NCI-H2227 (cell line): ENCODE measurements around the gene CD7.
A peak's percentile ranks its signal among the peaks of the same experiment; 100 is the strongest.

Experiments
- DNase-seq: peaks from one replicate; lab custom pipeline; 2025; ENCODE audit not compliant: unreplicated experiment; lab: John Stamatoyannopoulos, UW

The CD7 gene

DNA sequence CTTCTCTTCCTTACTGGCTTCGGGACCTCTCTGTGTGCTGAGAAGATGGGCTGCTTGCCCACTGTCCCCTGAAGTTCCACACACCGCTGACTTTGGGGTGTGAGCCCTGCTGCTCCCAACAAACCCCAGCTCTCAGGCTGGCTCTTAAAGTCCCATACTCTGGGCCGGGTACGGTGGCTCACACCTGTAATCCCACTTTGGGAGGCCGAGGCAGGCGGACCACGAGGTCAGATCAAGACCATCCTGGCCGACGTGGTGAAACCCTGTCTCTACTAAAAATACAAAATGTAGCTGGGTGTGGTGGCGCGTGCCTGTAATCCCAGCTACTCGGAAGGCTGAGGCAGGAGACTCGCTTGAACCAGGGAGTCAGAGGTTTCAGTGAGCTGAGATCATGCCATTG, 17.2 kb downstream of the CD7 start:
- DNase-seq = no peak

DNA sequence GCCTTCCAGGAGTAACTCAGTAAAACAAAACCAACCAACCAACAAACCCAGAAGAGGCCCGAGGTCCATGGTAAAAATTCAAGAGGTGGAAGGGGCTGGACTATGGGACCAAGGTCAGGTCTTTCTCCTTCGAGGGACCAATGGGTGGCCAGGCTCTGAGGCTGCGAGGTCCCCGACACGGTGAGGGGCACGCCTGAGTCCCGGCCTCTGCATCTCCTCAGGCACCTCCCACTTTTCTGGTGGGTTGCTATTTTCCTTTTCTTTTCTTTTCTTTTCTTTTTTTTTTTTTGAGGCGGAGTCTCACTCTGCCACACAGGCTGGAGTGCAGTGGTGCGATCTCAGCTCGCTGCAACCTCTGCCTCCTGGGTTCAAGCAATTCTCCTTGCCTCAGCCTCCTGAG, 18.0 kb downstream of the CD7 start:
- no peak for DNase-seq

DNA sequence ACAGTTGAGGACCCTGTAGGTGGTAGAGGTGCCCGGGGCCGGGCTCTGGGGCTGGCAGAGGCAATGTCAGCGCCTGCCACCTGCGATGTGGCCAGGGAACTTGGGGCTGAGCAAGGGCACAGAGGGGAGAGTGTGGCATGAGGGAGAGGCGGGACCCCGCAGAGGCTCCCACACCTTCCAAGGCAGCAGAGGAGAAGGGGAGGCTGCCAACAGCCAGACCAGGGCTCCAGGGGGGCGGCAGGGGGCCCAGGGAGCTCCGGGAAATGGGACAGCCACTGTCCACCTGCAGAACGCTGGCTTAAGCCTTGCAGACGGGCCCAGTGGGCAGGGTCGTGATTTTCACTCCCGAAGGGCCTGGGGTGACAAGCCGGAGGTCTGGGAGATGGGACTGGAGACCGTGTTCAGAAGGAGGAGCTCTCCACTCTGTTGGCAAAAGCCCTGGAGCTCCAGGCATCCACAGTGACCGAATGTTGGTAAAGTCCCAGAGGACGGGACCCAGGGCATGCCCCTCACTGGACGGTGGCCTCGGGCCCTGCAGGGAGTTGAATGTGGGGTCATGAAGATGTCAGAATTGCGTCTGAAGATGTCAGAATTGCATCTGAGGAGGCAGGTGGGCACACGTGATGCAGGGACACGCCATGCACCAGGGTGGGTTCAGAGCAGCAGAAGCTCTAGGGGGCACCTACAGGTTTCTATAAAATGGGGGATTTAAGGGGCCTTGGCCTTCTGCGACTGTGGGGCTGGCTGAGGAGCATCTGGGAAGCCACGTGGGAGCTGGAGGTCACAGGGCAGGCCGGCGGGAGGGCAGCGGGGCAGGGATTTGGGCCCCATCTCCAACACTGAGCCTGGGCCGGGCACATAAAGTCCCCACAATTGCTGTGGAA, 18.6 kb downstream of the CD7 start:
- DNase-seq = no peak

DNA sequence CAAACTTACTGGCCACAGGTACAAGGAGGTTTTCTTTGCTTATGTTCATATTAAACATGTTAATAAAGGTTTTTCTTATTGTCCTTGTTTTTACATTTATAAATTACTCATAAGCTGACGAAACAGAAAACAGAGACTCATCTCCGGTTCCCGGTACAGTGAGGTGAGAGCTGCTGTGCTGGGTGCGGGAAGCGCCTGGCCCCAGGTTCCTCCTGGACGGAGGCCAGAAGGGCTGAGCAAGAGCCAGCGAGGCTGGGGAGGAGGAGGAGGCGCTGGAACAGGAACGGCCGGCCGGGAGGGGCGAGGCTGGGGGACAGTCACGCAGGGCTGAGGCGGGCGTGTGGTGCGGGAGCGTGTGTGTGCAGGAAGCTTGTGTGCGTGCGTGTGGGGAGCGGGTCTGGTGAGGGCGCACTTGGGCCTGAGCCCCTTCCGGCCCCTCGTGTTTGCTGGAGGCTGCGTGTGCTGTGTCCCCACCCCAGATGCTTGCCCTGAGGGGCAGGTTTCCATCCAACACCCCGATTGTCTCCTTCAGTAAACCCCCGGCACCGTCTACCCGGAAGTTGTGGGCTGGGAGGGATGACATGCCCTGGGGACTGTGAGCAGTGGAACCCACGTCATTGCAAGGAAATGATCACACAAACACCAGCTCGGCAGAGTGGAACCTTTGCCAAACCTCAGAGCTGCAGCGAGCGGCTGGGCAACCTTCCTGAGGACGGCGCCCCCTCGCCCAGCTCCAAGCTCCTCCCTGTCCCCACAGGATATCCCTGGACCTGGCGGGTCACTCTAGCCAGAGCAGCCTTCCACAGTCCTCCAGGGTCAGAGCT, 19.5 kb downstream of the CD7 start:
- no peak for DNase-seq

DNA sequence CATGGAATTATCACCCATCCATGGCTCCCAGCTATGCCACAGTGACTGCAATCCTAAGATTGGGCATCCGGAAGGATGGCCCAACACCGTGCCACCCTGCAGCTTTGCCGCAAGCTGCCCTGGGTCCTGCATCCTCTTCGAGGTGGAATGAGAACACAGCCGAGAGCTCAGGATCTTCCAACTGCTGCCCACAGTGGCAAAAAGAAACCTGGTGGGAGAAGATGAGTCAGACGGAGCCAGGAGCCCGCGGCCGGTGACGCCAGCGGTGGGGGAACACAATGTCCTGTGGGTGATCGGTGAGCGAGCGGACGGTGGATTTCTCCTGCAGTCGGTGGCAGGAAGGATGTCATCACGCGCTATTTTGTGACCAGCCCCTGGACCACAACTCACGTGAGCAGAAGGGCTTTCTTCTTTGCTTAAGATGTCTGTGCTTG, 20.1 kb downstream of the CD7 start:
- no peak for DNase-seq

DNA sequence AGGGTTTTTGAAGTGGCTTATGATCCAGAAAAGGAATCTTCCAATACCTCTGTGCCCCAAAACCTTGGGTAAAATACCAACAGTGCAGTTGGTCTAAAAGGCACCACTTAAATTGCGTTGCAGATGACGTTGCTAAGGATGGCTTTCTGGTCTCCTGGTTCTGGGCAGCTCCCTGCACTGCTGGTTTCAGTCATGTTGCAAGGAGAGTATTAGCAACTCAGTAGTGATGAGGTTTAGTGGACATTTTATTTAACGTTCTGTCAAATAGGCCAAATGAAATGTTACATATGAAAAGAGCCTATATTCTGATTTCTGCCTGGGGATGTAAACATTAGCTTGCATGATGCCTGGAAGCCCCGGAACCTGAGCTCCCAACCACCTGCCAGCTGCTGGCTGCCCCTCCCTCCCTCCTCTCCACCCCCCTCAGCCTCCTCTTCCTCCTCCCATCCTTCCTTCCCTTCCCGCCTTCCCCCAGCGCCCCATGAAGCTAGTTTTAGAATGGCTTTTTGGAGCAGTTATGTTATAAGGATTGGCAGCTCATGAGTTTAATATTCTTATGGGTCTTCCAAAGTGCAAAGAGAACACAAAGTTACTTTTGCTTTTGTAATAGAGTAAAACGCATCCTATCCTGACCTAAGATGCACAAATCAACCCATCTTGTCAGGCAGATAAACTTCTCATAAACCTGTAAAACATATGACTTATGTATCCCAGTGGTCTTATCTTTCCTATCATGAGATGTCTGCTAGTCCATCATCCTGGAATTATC, 20.7 kb downstream of the CD7 start:
- DNase-seq = no peak

DNA sequence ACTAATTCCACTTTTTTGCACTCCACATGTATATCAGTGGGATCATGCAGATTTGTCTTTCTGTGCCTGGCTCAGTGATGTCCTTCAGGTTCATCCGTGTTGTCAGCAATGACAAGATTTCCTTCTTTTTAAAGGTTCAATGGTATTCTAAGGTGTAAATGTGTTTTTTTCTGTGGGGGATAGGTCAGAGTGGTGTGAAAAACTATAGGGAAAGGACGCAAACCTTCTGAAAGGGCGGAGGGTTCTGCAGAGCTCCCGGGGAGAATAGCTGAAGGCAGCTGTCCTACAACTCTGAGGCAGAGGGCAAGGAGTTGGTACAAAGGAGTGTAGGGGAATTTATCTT, 22.0 kb downstream of the CD7 start:
- DNase-seq = no peak

DNA sequence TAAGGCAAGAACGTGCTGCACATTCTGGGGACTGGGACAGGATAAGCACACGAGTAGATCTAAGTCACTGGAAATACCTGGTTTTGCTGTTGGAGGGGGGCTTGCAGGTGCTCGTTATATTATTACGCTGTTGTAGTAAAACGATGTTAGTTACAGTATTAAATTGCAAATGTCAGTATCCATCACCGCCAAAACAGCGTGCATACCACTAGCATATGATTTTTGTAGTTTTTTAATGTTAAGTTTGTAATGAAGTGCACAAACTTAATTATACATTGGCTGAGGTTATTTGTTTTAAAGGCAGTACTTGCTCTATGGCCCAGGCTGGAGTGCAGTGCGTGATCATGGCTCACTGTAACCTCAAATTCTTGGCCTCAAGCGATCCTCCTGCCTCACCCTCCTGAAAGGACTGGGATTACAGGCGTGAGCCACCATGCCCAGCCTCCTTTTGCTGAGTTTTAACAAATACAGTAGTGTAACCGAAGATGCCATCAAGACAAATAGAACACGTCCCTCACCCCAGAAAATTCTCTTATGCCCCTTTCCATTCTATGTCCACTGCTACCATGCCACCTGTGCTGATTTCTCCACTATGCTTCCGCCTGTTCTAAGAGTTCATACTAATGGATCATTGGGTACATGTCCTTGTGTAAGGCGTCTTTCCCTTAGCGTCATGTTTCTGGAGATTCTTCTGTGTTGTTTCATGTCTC, 23.2 kb downstream of the CD7 start:
- DNase-seq = no peak

DNA sequence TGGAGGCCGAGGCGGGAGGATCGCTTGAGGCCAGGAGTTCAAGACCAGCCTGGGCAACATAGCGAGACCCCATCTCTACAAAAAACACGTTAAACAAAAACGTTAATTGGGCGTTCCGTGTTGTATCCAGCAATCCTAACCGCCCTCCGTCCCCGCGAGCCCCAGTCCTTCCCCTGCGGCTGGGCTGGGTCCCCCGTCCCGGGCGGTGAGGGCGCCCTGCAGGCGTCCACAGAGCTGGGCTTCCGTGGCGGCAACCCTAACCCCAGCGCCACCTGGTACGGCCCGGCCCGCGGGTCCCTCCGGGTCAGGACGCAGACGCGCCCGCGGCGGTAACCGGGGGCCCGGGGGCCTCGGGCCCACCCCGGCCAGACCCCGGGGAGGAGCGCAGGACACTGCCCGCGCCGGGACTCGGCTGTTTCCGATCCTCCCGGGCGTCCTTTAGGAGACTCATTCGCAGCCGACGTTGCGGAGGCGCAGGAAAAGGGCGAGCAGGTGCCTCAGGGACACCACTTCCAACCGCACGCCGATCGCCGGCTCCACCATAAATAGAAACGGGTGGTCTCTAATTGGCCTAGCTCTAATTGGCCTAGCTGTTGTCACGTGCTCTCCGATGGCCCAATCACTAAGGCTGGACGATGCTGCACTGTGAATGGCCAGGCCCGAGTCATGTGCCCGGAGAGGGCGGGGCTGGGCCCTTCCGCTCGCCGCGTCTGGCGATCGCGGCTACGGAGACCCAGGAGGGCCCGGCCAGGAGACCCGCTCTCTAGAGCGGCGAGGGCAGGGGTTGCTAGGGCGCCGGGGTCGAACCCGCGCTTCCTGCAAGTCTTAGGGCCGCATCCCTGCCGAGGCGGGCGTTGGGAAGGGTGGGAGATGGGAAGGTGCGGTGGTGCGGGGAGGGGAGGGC, 24.9 kb downstream of the CD7 start:
- peak; percentile 99 for DNase-seq

DNA sequence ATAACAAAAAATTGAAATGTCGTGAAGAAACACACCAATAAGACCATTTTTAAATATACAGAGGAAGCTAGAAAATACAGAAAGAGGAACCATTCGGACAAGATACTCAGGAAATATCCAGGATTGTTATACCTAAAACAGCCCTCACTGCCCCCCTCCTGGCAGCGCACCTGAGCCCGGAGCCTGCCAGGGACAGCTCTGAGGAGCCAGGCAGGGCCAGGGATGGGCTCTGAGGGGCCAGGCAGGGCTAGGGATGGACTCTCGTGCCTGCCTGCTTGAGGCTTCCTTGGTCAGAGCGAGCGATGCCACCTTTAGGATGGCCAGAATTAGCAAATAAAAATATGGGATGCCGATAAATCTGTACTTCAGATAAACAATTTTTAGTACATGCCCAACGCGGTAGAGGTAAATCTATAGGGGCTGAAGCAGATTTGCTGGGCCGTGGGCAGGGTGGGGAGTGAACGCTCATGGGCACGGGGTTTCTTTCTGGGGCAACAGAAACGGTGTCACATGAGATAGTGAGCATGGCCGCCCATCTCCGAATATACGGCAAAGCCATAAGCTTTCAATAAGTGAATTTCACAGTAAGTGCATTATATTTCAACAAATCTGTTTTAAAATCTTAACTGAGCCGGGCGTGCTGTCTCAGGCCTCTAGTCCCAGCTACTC, 25.7 kb downstream of the CD7 start:
- no peak for DNase-seq

DNA sequence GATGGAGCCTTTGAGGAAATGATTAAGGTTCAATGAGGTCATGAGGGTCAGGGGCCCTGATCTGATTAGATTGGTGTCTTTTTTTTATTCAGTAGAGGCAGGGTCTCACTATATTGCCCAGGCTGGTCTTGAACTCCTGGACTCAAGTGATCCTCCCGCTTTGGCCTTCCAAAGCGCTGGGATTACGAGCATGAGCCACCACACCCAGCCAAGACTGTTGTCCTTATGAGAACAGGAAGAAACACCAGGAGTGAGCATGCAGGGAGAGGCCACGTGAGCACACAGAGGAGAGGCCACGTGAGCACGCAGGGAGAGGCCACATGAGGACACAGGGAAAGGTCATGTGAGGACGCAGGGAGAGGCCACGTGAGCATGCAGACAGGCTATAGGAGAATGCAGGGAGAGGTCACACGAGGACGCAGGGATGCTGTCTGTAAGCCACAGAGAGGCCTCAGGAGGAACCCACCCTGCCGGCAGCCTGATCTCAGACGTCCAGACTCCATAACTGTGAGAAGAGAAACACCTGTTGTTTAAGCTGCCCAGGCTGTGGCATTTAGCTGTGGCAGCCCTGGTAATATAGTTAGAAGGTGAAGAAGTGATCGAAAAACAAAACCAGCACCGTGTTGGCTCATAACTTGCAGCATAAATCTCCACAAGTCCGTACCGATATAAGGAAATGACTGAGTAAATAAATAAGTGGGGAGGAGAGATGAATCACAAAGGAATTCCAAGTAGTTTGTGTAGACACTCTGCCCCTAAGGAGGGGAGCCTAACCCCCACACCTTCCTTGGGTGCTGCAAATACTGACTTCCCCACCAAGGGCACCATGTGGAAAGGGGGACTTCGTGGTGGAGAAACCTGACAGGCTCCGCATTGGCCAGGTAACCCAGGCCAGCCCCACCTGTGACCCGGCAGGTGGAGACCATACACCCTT, 29.3 kb downstream of the CD7 start:
- peak; percentile 95 for DNase-seq

DNA sequence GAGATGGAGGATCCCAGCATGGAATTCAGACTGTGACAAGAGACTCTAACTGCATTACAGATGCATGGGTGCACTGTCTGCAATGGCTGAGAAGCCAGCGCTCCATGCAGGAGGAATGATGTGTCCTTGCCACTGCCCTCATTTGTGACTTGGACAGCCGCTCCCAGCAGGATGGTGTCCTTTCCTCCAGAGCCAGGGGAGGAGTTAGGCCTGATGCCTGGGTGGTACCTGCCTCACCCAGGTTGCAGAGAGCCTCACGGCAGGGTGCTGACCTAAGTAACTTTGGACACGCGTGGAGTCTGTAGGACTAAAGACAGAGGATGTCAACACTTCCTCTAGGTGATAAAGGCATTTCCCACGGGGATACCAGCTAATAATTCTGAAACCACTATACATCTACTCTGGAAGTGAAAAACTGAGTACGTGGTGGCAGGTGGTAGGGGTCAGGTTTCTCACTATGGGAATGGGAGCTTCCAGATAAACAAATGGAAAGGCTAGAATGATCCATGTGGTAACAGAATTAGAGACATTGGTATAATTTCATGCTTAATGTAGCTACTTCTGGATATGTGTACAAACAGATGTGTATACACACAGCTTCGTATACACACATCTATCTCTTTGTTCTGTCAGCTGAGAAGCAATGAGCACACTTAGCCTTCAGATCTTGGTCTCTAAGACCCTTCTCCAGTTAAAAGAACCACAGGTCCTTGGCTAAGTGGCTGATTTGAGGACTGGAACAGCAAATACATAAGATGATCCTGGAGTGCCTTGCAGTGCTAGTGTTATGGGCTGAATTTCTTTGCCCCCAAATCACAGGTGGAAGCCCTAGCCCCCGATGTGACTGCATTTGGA, 30.2 kb downstream of the CD7 start:
- DNase-seq = no peak

DNA sequence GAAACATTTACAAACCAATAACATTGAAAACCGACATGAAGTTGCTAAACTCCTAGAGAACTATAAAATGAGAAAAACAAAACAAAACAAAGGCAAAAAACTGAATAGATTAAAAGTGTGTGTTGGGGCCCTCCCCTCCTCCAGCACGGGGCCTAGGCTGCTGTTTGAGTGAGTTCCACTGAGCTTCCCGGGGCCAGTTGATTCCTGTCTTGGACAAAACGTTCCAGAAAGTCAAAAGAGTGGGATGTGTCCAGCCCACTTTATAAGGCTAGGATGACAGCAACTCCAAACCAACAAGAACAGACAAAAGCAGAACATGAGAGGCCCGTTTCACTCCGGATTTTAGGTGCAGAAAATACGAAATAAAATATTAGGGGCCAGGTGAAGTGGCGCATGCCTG, 32.3 kb downstream of the CD7 start:
- DNase-seq = no peak

DNA sequence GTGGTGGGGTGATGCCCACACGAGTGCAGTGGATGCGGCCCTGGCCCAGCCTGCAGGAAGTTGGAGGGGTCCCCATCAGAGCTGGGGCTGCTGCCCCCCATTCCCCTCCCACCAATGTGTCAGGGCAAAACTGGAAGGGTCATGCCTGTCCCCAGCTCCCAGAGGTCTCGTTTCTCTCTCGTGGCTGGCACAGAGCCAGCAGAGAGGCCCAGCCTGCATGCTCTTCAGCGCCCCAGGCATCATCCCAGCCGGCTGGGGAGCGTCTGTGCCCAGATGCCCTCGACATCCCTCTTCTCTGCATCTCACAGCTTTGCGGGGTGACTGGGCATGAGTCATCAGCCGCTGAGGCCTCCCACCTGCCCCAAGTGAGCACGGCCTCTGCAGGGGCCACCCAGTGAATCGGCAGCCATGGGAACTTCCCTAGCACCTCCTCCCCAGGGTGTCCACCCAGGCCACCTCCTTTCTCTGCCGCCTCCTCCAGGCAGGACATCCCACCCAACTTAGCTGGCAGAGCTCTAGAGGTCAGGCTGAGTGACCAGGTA, 34.1 kb downstream of the CD7 start:
- peak; percentile 63 for DNase-seq

DNA sequence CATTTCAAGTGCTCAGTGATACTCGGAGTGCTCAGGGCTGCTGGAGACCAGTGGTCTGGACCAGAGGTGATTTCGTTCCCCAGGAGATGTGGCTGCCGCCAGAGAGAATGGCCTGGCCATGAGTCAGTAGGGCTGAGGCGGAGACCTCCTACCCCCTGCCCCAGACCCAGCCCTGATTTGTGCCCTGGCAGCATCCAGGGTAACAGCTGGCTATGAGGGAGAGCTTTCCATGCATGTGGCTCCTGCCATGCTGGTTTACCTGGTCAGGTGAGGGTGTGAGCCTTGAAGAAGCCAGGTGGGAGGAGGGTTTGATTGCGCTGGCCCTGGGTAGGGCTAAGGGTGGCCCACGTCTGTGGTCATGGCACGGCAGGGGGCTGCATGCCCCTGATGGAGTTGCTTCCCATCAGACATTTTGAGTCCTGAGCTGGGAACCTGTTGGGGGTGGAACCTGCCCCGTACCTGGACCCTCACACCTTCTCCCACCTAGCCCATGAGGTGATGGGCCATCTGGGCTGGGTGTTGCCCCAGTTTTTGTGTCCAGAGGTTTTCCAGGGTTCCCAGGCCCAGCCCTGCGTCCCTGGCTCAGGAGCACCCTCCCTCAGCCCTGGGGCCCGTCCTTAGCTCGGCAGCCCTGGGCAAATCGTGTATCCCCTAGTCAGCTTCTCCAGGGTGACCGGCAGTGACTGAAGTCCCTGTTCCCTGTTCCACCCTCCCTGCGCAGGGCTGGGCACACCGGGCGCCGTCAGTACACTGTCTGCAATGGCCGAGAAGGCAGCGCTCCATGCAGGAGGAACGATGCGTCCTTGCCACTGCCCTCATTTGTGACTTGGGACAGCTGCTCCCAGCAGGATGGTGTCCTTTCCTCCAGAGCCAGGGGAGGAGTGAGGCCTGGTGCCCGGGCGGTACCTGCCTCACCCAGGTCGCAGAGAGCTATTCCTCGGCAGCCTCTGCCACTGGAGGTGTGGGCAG, 34.9 kb downstream of the CD7 start:
- no peak for DNase-seq
